ENCODE measurements around the gene CPNE9.

- TF ChIP-seq CTCF (IDR thresholded peaks at IDR 0.05) (no peak), POLR2AphosphoS5 (IDR thresholded peaks at IDR 0.05) (no peak), EP300 (IDR thresholded peaks at IDR 0.05) (no peak), POLR2A (IDR thresholded peaks at IDR 0.05) (no peak)
Measured at GRCh38 chr3:9673752-9674151, 29.9 kb upstream of the CPNE9 start.
